Endothelial cell of umbilical vein (primary cell): ENCODE measurements around the gene IQSEC2. TPM values are rescaled to one million over a fixed set of nuclear protein-coding genes. Genes with fewer than 3 reads are reported as not detected.

ENCODE experiments used
- BruUV-seq: library from RNA; stranded (reverse); fragments of 400-500 nt; replicated peaks from 2 replicates; lab custom pipeline; 2021; lab: Mats Ljungman, UMichigan
- CTCF ChIA-PET: fragments of 300-600, 350-600 bp; sonication (Branson Sonifier 250); formaldehyde crosslinking; loops from one replicate; lab custom pipeline; 2021; ENCODE audit warnings: antibody characterized with exemption, inconsistent platforms; lab: Charles Lee
- POLR2A ChIA-PET: fragments of 300-600, 350-600 bp; sonication (Branson Sonifier 250); formaldehyde crosslinking; loops from one replicate; lab custom pipeline; 2021; ENCODE audit warnings: antibody characterized with exemption, inconsistent platforms; lab: Charles Lee
- DNase-seq: peaks from one replicate; pipeline ENCODE4 v3.0.0-alpha.2; 2011; ENCODE audit warnings: low read depth, low spot score
- FAIRE-seq: peaks from 2 replicates; lab custom pipeline; 2011; peaks lifted over from hg19 to GRCh38; lab: Jason Lieb, UNC
- H2AFZ ChIP-seq: 2 replicates; pipeline ENCODE4 v1.6.0; 2012; ENCODE audit warnings: low read depth, low read length, control low read depth, inconsistent platforms
- H3K27ac ChIP-seq: 2 replicates; pipeline ENCODE4 v1.5.1; 2011; ENCODE audit warnings: low read depth, mild to moderate bottlenecking, control low read depth, low read length, moderate library complexity; ENCODE audit not compliant: insufficient read depth
- H3K27me3 ChIP-seq, 2 experiments: 2 replicates each; pipeline versions ENCODE4 v1.6.0 to v1.6.1; 2011; ENCODE audit warnings: low read length in 2 of 2, mixed read lengths in 1 of 2; ENCODE audit not compliant: control insufficient read depth in 2 of 2, insufficient read depth in 2 of 2
- H3K36me3 ChIP-seq, 2 experiments: 2 replicates in 1 of 2; 3 replicates in 1 of 2; pipeline ENCODE4 v1.5.1; 2011; ENCODE audit warnings: low read length in 2 of 2, mild to moderate bottlenecking in 1 of 2, moderate library complexity in 1 of 2; ENCODE audit not compliant: control insufficient read depth in 2 of 2, insufficient read depth in 2 of 2; ENCODE audit errors: extremely low read depth in 1 of 2
- H3K4me1 ChIP-seq: 3 replicates; pipeline ENCODE4 v1.5.1; 2011; ENCODE audit warnings: mild to moderate bottlenecking, low read length; ENCODE audit not compliant: control insufficient read depth, insufficient read depth; ENCODE audit errors: extremely low read depth
- H3K4me2 ChIP-seq: 2 replicates; pipeline ENCODE4 v1.6.1; 2011; ENCODE audit warnings: low read length, control low read depth, mixed read lengths; ENCODE audit not compliant: insufficient read depth
- H3K4me3 ChIP-seq, 3 experiments: fragments of 200-600 bp in 1 of 3; sonication (generic), shearing (Covaris generic) in 1 of 3; replicated peaks in 1 of 3; 2 replicates each; pipeline ENCODE4 v1.5.1; 2011 to 2016; ENCODE audit warnings: control low read depth in 3 of 3, low read length in 3 of 3, mild to moderate bottlenecking in 2 of 3, inconsistent platforms in 1 of 3, low read depth in 1 of 3, moderate library complexity in 1 of 3; ENCODE audit not compliant: insufficient read depth in 1 of 3
- H3K79me2 ChIP-seq: 2 replicates; pipeline ENCODE4 v1.6.0; 2012; ENCODE audit warnings: low read length, inconsistent platforms; ENCODE audit not compliant: control insufficient read depth, insufficient read depth
- H3K9ac ChIP-seq: replicated peaks from 2 replicates; pipeline ENCODE3; 2011; ENCODE audit warnings: low read length, control low read depth; ENCODE audit not compliant: insufficient read depth; ENCODE audit errors: extremely low read depth
- H3K9me1 ChIP-seq: replicated peaks from 3 replicates; pipeline ENCODE4 v1.6.0; 2011; ENCODE audit warnings: mild to moderate bottlenecking, low read length; ENCODE audit not compliant: control insufficient read depth, insufficient read depth; ENCODE audit errors: extremely low read depth
- H3K9me3 ChIP-seq: replicated peaks from 2 replicates; pipeline ENCODE4 v1.5.1; 2012; ENCODE audit warnings: low read length, inconsistent platforms; ENCODE audit not compliant: control insufficient read depth, insufficient read depth
- H4K20me1 ChIP-seq: replicated peaks from 2 replicates; pipeline ENCODE3; 2011; ENCODE audit warnings: mild to moderate bottlenecking, low read length; ENCODE audit not compliant: control insufficient read depth, insufficient read depth; ENCODE audit errors: extremely low read depth
- EZH2 ChIP-seq: IDR thresholded peaks from 2 replicates; pipeline ENCODE4 v1.6.1; 2012; ENCODE audit warnings: borderline replicate concordance, low read depth, mild to moderate bottlenecking, moderate library complexity, low read length, inconsistent platforms; ENCODE audit not compliant: severe bottlenecking
- FOS ChIP-seq: IDR thresholded peaks from 2 replicates; pipeline ENCODE4 v1.6.1; 2011; ENCODE audit warnings: mild to moderate bottlenecking, low read length, moderate library complexity, borderline replicate concordance; ENCODE audit not compliant: insufficient read depth
- GATA2 ChIP-seq: IDR thresholded peaks from 2 replicates; pipeline ENCODE4 v1.7.0; 2011; ENCODE audit warnings: low read depth, mild to moderate bottlenecking, moderate library complexity, mixed read lengths, low read length; ENCODE audit not compliant: insufficient read length, insufficient read depth
- JUN ChIP-seq: IDR thresholded peaks from 2 replicates; pipeline ENCODE4 v1.6.1; 2011; ENCODE audit warnings: borderline replicate concordance, low read depth; ENCODE audit not compliant: insufficient read length, insufficient read depth
- MYC ChIP-seq: IDR thresholded peaks from one replicate; pipeline ENCODE4 v1.6.1; 2011; ENCODE audit warnings: mild to moderate bottlenecking, low read depth, low read length
- POLR2A ChIP-seq: IDR thresholded peaks from 2 replicates; pipeline ENCODE4 v1.6.1; 2012; ENCODE audit warnings: low read depth, mild to moderate bottlenecking, control low read depth, low read length
- POLR2AphosphoS5 ChIP-seq: IDR thresholded peaks from 2 replicates; pipeline ENCODE4 v1.6.1; 2012; ENCODE audit warnings: low read depth, mild to moderate bottlenecking, control low read depth, low read length, moderate library complexity; ENCODE audit not compliant: insufficient read depth
- dilution Hi-C: fragments of 300-500 bp; cut with MboI; formaldehyde crosslinking; loops from one replicate; pipeline ENCODE4 v1.15.0; 2019; ENCODE audit warnings: low sequenced_read_pairs; ENCODE audit not compliant: extremely low pct_ligation_motif_present
- intact Hi-C: fragments of 100-400 bp; cut with micrococcal nuclease; formaldehyde crosslinking; loops from one replicate; pipeline ENCODE4 v1.10.0; 2022
- polyA plus RNA-seq, 4 experiments: library from polyadenylated mRNA; depleted of rRNA in 3 of 4; stranded (reverse) in 3 of 4; unstranded in 1 of 4; fragments of >200 nt; gene quantifications; 2 replicates each; pipeline versions ENCODE4 v1.2.1 to v1.2.3, GENCODE V29; 2011 to 2012; ENCODE audit warnings: missing spikeins in 1 of 4
- total RNA-seq: library from RNA; stranded (reverse); gene quantifications from 2 replicates; pipeline ENCODE4 v1.2.3, GENCODE V29; 2021
- TF ChIP-seq, protein P1 (sequence below), 2 donors: IDR thresholded peaks; 1 replicate in 1 of 2; 2 replicates in 1 of 2; pipeline ENCODE4 v1.5.1; 2011; ENCODE audit warnings: low read length in 2 of 2, mild to moderate bottlenecking in 2 of 2, moderate library complexity in 2 of 2, control low read depth in 1 of 2, inconsistent platforms in 1 of 2, low read depth in 1 of 2; ENCODE audit not compliant: insufficient read depth in 1 of 2; ENCODE audit errors: extremely low read depth in 1 of 2
- TF ChIP-seq, protein P2 (sequence below): IDR thresholded peaks from 2 replicates; pipeline ENCODE4 v1.6.1; 2011; ENCODE audit not compliant: insufficient read depth, insufficient read length

IQSEC2 gene
- total and polyA plus RNA-seq, 2 donors (not counting 3 experiments of a cell fraction or from before 2014, with no cell fraction given): 5.4 to 9.9 TPM

DNA sequence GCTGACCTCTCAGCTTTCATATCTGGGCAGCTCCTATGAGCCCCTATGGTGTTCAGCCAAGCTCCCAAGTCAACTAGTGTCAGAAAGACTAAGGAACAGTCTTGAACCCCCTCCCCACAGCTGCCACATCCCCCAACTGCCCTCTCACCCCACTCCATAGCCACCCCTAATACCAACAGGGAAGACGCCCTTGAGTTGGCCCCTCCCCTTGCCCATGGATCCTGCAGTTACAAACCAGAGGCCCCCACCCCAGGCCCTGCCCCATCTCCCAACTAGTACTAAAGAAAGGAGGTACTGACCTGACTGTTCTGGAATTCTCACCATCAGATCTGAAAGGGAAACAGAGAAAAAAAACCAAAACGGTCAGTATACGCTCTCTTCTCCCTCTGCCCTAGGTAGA lies 10.2 kb upstream of the IQSEC2 start:
- ChIA-PET POLR2A (no interaction called here), CTCF (interaction anchor here (1.1 to 1.4 kb wide), 2 partner anchors 8 to 21 kb away, joined by 3 read pairs; no protein-coding TSS in a partner anchor)
- FAIRE-seq: no peak
- no peak overlapping the region for H2AFZ ChIP-seq
- TF ChIP-seq GATA2 (no peak), EZH2 (no peak), POLR2AphosphoS5 (no peak), POLR2A (no peak), MYC (no peak), JUN (no peak), FOS (no peak)
- TF ChIP-seq, protein P1, sequence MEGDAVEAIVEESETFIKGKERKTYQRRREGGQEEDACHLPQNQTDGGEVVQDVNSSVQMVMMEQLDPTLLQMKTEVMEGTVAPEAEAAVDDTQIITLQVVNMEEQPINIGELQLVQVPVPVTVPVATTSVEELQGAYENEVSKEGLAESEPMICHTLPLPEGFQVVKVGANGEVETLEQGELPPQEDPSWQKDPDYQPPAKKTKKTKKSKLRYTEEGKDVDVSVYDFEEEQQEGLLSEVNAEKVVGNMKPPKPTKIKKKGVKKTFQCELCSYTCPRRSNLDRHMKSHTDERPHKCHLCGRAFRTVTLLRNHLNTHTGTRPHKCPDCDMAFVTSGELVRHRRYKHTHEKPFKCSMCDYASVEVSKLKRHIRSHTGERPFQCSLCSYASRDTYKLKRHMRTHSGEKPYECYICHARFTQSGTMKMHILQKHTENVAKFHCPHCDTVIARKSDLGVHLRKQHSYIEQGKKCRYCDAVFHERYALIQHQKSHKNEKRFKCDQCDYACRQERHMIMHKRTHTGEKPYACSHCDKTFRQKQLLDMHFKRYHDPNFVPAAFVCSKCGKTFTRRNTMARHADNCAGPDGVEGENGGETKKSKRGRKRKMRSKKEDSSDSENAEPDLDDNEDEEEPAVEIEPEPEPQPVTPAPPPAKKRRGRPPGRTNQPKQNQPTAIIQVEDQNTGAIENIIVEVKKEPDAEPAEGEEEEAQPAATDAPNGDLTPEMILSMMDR (IDR thresholded peaks at IDR 0.05; ENCODE audit: extremely low read depth in 1 of 2, insufficient read depth in 1 of 2, low read depth in 1 of 2, low read length in 2 of 2): no peak
- TF ChIP-seq, protein P2, sequence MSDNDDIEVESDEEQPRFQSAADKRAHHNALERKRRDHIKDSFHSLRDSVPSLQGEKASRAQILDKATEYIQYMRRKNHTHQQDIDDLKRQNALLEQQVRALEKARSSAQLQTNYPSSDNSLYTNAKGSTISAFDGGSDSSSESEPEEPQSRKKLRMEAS: no peak
- intact Hi-C loops: no loop called here
- no peak overlapping the region for H3K9ac ChIP-seq
- no peaks in the 10 kb centered on the region for H3K9me1 ChIP-seq
- DNase-seq: no peak
- no peaks in the 10 kb centered on the region for H3K36me3 ChIP-seq
- no peaks in the 10 kb centered on the region for H3K79me2 ChIP-seq
- dilution Hi-C loops: no loop called here
- no peak overlapping the region for H3K27ac ChIP-seq
- H3K4me3 ChIP-seq: no peak overlapping the region
- BruUV-seq: no TSS peak
- no peak overlapping the region for H3K4me2 ChIP-seq
- no peaks in the 10 kb centered on the region for H3K9me3 ChIP-seq
- H3K4me1 ChIP-seq: peaks cover 10% of the 10 kb centered on the region
- H3K27me3 ChIP-seq: no peaks in the 10 kb centered on the region
- H4K20me1 ChIP-seq: no peaks in the 10 kb centered on the region
